Panc1 (cell line): ENCODE measurements around the gene AHI1. TPM values are rescaled to one million over a fixed set of nuclear protein-coding genes. Genes with fewer than 3 reads are reported as not detected.

Experiments
- ATAC-seq: fragments of 200-7000 bp; cut with Tn5 transposase; 2 replicates; pipeline ENCODE4 v1.9.1; 2020; ENCODE audit warnings: mild to moderate bottlenecking, moderate library complexity
- BruUV-seq: library from RNA; stranded (reverse); fragments of 400-500 nt; replicated peaks from 2 replicates; lab custom pipeline; 2021; lab: Mats Ljungman, UMichigan
- CTCF ChIA-PET: fragments of 300-600 bp; sonication (Branson Sonifier 250); formaldehyde crosslinking; loops from one replicate; lab custom pipeline; 2022; ENCODE audit warnings: antibody characterized with exemption; lab: Charles Lee
- POLR2A ChIA-PET: fragments of 300-600 bp; sonication (Branson Sonifier 250); formaldehyde crosslinking; loops from one replicate; lab custom pipeline; 2022; ENCODE audit warnings: antibody characterized with exemption; lab: Charles Lee
- DNase-seq: peaks from one replicate; pipeline ENCODE4 v3.0.0-alpha.2; 2010; ENCODE audit warnings: low read depth, low spot score
- H3K27ac ChIP-seq: 2 replicates; pipeline ENCODE4 v1.5.1; 2011; ENCODE audit warnings: mild to moderate bottlenecking, low read length, inconsistent platforms
- H3K27me3 ChIP-seq: fragments of 200-500 bp; sonication (Bioruptor generic); 2 replicates; pipeline ENCODE4 v1.6.0; 2014; ENCODE audit warnings: low read length, inconsistent platforms; ENCODE audit not compliant: control insufficient read depth, insufficient read depth
- H3K36me3 ChIP-seq: fragments of 200-500 bp; sonication (Bioruptor generic); 2 replicates; pipeline ENCODE4 v1.5.1; 2014; ENCODE audit warnings: inconsistent platforms, mild to moderate bottlenecking, low read length, moderate library complexity; ENCODE audit not compliant: control insufficient read depth, insufficient read depth
- H3K4me1 ChIP-seq: 2 replicates; pipeline ENCODE4 v1.5.1; 2011; ENCODE audit warnings: inconsistent platforms, mild to moderate bottlenecking, low read length, moderate library complexity; ENCODE audit not compliant: control insufficient read depth, insufficient read depth
- H3K4me3 ChIP-seq, 2 experiments: 2 replicates each; pipeline ENCODE4 v1.5.1; 2011 to 2012; ENCODE audit warnings: low read depth in 2 of 2, low read length in 2 of 2, mild to moderate bottlenecking in 2 of 2, inconsistent platforms in 1 of 2, moderate library complexity in 1 of 2
- H3K9me3 ChIP-seq: fragments of 200-500 bp; sonication (Bioruptor generic); 2 replicates; pipeline ENCODE4 v1.5.1; 2014; ENCODE audit warnings: low read depth, mild to moderate bottlenecking, inconsistent platforms, low read length, moderate library complexity; ENCODE audit not compliant: control insufficient read depth, insufficient read depth
- CTCF ChIP-seq: fragments of 450-650 bp; IDR thresholded peaks from 2 replicates; pipeline ENCODE4 v1.5.1; 2017; ENCODE audit warnings: mild to moderate bottlenecking
- POLR2AphosphoS5 ChIP-seq: IDR thresholded peaks from 2 replicates; pipeline ENCODE4 v1.6.1; 2012; ENCODE audit warnings: mild to moderate bottlenecking, low read depth, low read length, moderate library complexity
- SIN3A ChIP-seq: IDR thresholded peaks from 2 replicates; pipeline ENCODE4 v1.6.1; 2012; ENCODE audit warnings: low read depth, mild to moderate bottlenecking, low read length, moderate library complexity, borderline replicate concordance; ENCODE audit not compliant: insufficient read depth
- TCF7L2 ChIP-seq: IDR thresholded peaks from 2 replicates; pipeline ENCODE4 v1.6.1; 2011; ENCODE audit warnings: mild to moderate bottlenecking, low read depth, low read length, inconsistent platforms
- in situ Hi-C: cut with HindIII; loops from 2 replicates; pipeline ENCODE4 v1.10.0; 2016; ENCODE audit warnings: low sequenced_read_pairs, low pct_unique_long_range_greater_than_20kb
- intact Hi-C: fragments of 100-400 bp; cut with micrococcal nuclease; formaldehyde crosslinking; loops from one replicate; pipeline ENCODE4 v1.10.0; 2022; ENCODE audit not compliant: unreplicated experiment
- total RNA-seq: library from RNA; stranded (reverse); gene quantifications from one replicate; pipeline ENCODE4 v1.2.1, GENCODE V29; 2021; ENCODE audit not compliant: unreplicated experiment
- TF ChIP-seq, protein P1 (sequence below), 2 experiments: IDR thresholded peaks; 2 replicates each; pipeline ENCODE4 v1.6.1; 2011 to 2012; ENCODE audit warnings: low read depth in 2 of 2, control low read depth in 1 of 2, low read length in 1 of 2, mild to moderate bottlenecking in 1 of 2, moderate library complexity in 1 of 2; ENCODE audit not compliant: insufficient read depth in 1 of 2

Gene AHI1
- total RNA-seq, 1 experiment from 2014 or later: 22.3 TPM

- Histone ChIP-seq H3K27me3 (no peaks in the 10 kb centered on the region), H3K36me3 (no peaks in the 10 kb centered on the region), H3K4me3 (no peak overlapping the region), H3K9me3 (no peaks in the 10 kb centered on the region), H3K4me1 (no peaks in the 10 kb centered on the region), H3K27ac (no peak overlapping the region)
- CTCF ChIA-PET: no interaction called here
- POLR2A ChIA-PET: no interaction called here
- BruUV-seq: no TSS peak
- in situ Hi-C loops (no loop called here), intact Hi-C loops (no loop called here)
- ATAC-seq (no peak), DNase-seq (no peak)
- TF ChIP-seq SIN3A: no peak
- no peak for TF ChIP-seq POLR2AphosphoS5
- no peak for TF ChIP-seq TCF7L2
- TF ChIP-seq CTCF: no peak
- TF ChIP-seq, protein P1, sequence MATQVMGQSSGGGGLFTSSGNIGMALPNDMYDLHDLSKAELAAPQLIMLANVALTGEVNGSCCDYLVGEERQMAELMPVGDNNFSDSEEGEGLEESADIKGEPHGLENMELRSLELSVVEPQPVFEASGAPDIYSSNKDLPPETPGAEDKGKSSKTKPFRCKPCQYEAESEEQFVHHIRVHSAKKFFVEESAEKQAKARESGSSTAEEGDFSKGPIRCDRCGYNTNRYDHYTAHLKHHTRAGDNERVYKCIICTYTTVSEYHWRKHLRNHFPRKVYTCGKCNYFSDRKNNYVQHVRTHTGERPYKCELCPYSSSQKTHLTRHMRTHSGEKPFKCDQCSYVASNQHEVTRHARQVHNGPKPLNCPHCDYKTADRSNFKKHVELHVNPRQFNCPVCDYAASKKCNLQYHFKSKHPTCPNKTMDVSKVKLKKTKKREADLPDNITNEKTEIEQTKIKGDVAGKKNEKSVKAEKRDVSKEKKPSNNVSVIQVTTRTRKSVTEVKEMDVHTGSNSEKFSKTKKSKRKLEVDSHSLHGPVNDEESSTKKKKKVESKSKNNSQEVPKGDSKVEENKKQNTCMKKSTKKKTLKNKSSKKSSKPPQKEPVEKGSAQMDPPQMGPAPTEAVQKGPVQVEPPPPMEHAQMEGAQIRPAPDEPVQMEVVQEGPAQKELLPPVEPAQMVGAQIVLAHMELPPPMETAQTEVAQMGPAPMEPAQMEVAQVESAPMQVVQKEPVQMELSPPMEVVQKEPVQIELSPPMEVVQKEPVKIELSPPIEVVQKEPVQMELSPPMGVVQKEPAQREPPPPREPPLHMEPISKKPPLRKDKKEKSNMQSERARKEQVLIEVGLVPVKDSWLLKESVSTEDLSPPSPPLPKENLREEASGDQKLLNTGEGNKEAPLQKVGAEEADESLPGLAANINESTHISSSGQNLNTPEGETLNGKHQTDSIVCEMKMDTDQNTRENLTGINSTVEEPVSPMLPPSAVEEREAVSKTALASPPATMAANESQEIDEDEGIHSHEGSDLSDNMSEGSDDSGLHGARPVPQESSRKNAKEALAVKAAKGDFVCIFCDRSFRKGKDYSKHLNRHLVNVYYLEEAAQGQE (IDR thresholded peaks at IDR 0.05; ENCODE audit: insufficient read depth in 1 of 2, low read depth in 2 of 2, low read length in 1 of 2): no peak
These were observed 230.9 kb downstream of the AHI1 start for GRCh38 chr6:135266675-135267074.

DNA sequence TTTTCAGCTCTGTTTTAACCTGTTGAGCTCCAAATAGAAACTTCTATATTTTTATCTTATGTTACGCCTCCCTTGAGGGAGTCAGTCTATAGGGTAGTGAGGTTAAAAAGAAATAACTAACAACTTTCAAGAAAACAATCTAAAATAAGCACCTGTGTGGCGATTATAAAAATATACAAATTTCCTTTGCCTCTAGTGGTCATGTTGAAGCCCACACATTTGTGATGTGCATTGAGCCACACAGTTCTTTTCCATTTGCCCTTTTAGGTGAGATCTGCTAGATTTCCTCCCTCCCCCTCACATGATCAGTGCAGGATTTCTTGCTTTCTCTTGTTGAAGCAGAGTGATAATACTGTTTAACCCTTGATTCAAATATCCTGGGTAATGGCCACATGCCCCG, 232.3 kb downstream of the AHI1 start:
- CTCF ChIA-PET: no interaction called here
- intact Hi-C loops: no loop called here
- no TSS peak for BruUV-seq
- Histone ChIP-seq H3K36me3 (no peaks in the 10 kb centered on the region), H3K27ac (no peak overlapping the region), H3K4me3 (no peak overlapping the region), H3K4me1 (no peaks in the 10 kb centered on the region), H3K27me3 (no peaks in the 10 kb centered on the region), H3K9me3 (no peaks in the 10 kb centered on the region)
- TF ChIP-seq, protein P1 (IDR thresholded peaks at IDR 0.05; ENCODE audit: insufficient read depth in 1 of 2, low read depth in 2 of 2, low read length in 1 of 2): no peak
- TF ChIP-seq CTCF: 0 out of 2 replicates have a peak, but pooled peaks have one; percentile 4
- POLR2A ChIA-PET: interaction anchor here (0.6 kb wide), 1 partner anchor 85 kb away, joined by 5 read pairs; no protein-coding TSS in a partner anchor
- no peak for DNase-seq
- no peak for ATAC-seq
- in situ Hi-C loops: no loop called here
